Activated naive CD4-positive, alpha-beta T cell treated with anti-CD3 and anti-CD28 coated beads, Interleukin-2, amount 50 U/mL, for 24 hours (primary cell): Measurements from ENCODE around the gene CPAMD8.

Source experiments
- H3K27ac Mint-ChIP-seq: one replicate; pipeline ENCODE4 v1.8.0; 2021; ENCODE audit warnings: mild to moderate bottlenecking, mixed read lengths
- H3K27me3 Mint-ChIP-seq: one replicate; pipeline ENCODE4 v1.8.0; 2021; ENCODE audit warnings: mixed read lengths
- H3K36me3 Mint-ChIP-seq: one replicate; pipeline ENCODE4 v1.8.0; 2021; ENCODE audit warnings: mixed read lengths
- H3K4me1 Mint-ChIP-seq: one replicate; pipeline ENCODE4 v1.8.0; 2021; ENCODE audit warnings: mixed read lengths
- H3K4me3 Mint-ChIP-seq: one replicate; pipeline ENCODE4 v1.8.0; 2021; ENCODE audit warnings: mild to moderate bottlenecking, mixed read lengths
- H3K9me3 Mint-ChIP-seq: one replicate; pipeline ENCODE4 v1.8.0; 2021; ENCODE audit warnings: mixed read lengths

CPAMD8 gene

DNA sequence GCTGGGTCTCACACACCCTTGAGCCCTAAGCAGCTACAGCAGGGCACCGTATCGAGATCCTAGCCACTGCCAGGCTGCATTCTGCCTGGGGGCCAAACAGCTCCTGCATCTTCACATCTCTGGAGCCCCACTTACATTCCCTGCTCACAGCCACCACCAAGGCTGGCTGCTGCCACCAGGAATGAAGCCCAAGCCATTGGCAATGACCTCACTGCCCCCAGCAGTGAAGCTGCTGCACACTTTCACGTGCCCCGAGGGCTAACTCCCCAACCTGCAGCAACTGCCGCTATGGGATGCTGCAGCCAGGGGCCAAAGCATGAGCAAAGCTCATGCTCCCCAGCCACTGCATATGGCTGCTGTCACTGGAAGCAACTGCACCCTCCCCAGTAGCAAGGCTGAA is 95.9 kb downstream of the CPAMD8 start:
- H3K27ac Mint-ChIP-seq = no peak overlapping the region
- peaks cover 9% of the 10 kb centered on the region for H3K9me3 Mint-ChIP-seq
- no peaks in the 10 kb centered on the region for H3K4me1 Mint-ChIP-seq
- peaks cover 2% of the 10 kb centered on the region for H3K36me3 Mint-ChIP-seq
- no peak overlapping the region for H3K4me3 Mint-ChIP-seq
- H3K27me3 Mint-ChIP-seq = peaks cover 3% of the 10 kb centered on the region

DNA sequence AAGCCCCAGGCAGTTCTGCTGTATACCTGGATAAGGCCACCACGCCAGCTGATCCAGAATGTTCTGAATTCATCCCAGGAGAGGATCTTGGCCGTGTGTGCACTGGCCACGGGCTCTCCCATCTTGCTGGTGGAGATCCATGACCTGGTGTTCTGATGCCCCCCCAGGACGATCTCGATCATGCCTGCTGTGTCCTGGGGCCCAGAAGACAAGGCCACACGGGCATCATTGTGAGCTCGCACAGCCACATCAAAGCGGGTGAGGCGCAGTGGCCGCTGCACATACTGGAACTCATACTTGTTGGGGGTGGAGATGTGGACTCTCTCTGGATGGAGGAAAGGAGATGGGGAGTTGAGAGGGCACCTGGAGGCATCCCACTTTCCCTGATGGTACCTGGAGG is 97.7 kb downstream of the CPAMD8 start:
- no peak overlapping the region for H3K4me3 Mint-ChIP-seq
- no peaks in the 10 kb centered on the region for H3K4me1 Mint-ChIP-seq
- H3K27ac Mint-ChIP-seq = no peak overlapping the region
- H3K36me3 Mint-ChIP-seq = peaks cover 2% of the 10 kb centered on the region
- peaks cover 7% of the 10 kb centered on the region for H3K9me3 Mint-ChIP-seq
- peaks cover 3% of the 10 kb centered on the region for H3K27me3 Mint-ChIP-seq

DNA sequence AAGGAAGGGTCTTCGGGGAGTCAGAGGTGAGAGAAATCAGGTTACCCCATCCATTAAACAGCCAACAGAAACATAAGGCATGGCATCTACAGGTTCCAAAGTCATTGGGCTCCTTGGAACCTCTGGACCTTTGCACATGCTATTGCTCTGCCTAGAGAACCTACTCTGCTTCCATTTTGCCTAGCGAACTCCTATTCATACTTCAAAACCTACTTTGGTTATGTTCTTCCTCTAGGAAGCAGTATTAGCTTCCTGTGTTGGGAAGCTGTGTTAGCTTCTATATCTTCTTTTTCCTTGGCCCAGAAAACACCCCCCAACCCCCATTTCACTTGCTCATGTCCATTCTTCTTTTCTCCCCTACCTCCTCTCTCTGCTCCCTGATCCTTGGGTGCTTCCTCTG is 98.3 kb downstream of the CPAMD8 start:
- H3K27me3 Mint-ChIP-seq = peaks cover 3% of the 10 kb centered on the region
- H3K4me3 Mint-ChIP-seq = no peak overlapping the region
- peaks cover 2% of the 10 kb centered on the region for H3K36me3 Mint-ChIP-seq
- no peaks in the 10 kb centered on the region for H3K4me1 Mint-ChIP-seq
- no peak overlapping the region for H3K27ac Mint-ChIP-seq
- peaks cover 1% of the 10 kb centered on the region for H3K9me3 Mint-ChIP-seq

DNA sequence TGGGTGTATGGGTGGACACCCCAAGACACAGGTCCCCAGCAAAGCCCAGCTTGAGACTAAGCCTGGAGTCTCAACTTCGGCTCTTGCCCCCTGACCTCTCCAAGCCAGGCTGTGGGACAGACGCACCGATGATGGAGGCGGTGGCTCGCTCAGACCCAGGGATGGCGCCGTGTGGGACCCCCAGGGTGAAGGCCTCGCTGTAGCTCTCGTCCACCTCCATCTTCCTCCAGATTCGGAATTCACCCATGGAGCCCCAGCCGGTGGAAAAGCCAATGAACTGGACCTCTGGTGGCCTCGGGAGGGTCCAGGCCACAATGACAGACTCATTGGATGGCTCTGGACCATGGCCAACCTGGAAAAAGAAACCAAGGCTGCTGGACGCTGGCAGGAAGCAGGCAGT is 98.7 kb downstream of the CPAMD8 start:
- Mint-ChIP-seq H3K27ac (no peak overlapping the region), H3K36me3 (peaks cover 2% of the 10 kb centered on the region), H3K9me3 (no peaks in the 10 kb centered on the region), H3K4me3 (no peak overlapping the region), H3K4me1 (no peaks in the 10 kb centered on the region), H3K27me3 (peaks cover 3% of the 10 kb centered on the region)

DNA sequence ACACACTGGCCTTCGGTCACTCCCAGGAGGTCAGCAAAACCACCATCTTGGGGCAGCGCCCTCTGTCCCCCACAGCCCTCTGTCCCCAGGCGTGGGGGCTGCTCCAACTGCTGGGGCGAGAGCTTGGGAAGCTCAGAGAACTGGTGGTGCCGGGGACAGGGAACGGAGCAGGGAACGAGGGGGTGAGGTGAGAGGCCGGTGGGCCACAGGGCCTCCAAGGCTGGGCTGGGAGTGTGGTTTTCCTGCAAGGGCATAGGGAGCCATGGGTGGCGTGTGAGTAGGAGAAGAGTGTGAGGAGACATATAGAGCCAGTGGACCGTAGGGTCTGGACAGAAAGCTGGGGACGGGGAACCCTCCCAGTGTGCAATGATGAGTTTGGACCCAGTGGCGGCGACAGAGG is 103.7 kb downstream of the CPAMD8 start:
- no peaks in the 10 kb centered on the region for H3K9me3 Mint-ChIP-seq
- no peak overlapping the region for H3K27ac Mint-ChIP-seq
- H3K4me3 Mint-ChIP-seq = no peak overlapping the region
- no peaks in the 10 kb centered on the region for H3K27me3 Mint-ChIP-seq
- H3K36me3 Mint-ChIP-seq = peaks cover 2% of the 10 kb centered on the region
- no peaks in the 10 kb centered on the region for H3K4me1 Mint-ChIP-seq

DNA sequence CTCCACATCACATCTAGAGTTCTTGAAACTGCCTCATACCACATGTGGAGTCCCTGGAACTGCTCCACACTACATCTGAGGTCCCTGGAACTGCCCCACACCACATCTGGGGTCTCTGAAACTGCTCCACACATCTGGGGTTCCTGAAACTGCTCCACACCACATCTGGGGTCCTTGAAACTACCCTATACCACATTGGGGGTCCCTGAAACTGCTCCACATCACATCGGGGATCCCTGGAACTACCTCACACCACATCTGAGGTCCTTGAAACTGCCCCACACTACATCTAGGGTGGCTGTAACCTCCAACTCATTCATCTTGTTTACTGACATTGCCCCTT is 104.0 kb downstream of the CPAMD8 start:
- Mint-ChIP-seq H3K4me3 (no peak overlapping the region), H3K4me1 (no peaks in the 10 kb centered on the region), H3K36me3 (peaks cover 2% of the 10 kb centered on the region), H3K27ac (no peak overlapping the region), H3K9me3 (no peaks in the 10 kb centered on the region), H3K27me3 (no peaks in the 10 kb centered on the region)

- peaks cover 3% of the 10 kb centered on the region for H3K27me3 Mint-ChIP-seq
- no peak overlapping the region for H3K4me3 Mint-ChIP-seq
- no peak overlapping the region for H3K27ac Mint-ChIP-seq
- peaks cover 2% of the 10 kb centered on the region for H3K36me3 Mint-ChIP-seq
- H3K9me3 Mint-ChIP-seq = no peaks in the 10 kb centered on the region
- no peaks in the 10 kb centered on the region for H3K4me1 Mint-ChIP-seq
These were observed 104.6 kb downstream of the CPAMD8 start for GRCh38 chr19:16921766-16922591.

GRCh38 chr19:16920816-16921529 is 105.6 kb downstream of the CPAMD8 start:
- Mint-ChIP-seq H3K27ac (no peak overlapping the region), H3K9me3 (no peaks in the 10 kb centered on the region), H3K27me3 (peaks cover 3% of the 10 kb centered on the region), H3K36me3 (no peaks in the 10 kb centered on the region), H3K4me3 (no peak overlapping the region), H3K4me1 (no peaks in the 10 kb centered on the region)

- Mint-ChIP-seq H3K4me1 (no peaks in the 10 kb centered on the region), H3K27ac (no peak overlapping the region), H3K27me3 (peaks cover 3% of the 10 kb centered on the region), H3K36me3 (no peaks in the 10 kb centered on the region), H3K4me3 (no peak overlapping the region), H3K9me3 (no peaks in the 10 kb centered on the region)
These were observed 107.1 kb downstream of the CPAMD8 start for GRCh38 chr19:16919496-16919895.

DNA sequence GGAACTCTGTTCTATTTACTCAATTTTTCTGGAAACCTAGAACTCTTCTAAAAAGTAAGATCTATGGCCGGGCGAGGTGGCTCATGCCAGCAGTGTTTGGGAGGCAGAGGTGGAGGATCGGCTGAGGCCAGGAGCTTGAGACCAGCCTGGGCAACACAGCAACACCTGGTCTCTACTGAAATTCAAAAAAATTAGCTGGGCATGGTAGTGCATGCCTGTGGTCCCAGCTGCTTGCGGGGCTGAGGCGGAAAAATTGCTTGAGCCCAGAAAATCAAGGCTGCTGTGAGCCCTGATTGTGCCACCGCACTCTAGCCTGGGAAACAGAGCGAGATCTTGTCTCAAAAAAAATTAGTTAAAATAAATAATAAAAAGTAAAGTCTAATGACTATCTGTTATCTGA is 109.2 kb downstream of the CPAMD8 start:
- Mint-ChIP-seq H3K4me3 (no peak overlapping the region), H3K36me3 (peaks cover 8% of the 10 kb centered on the region), H3K27ac (no peak overlapping the region), H3K4me1 (no peaks in the 10 kb centered on the region), H3K9me3 (peaks cover 3% of the 10 kb centered on the region), H3K27me3 (peaks cover 3% of the 10 kb centered on the region)

GRCh38 chr19:16915734-16916133 is 110.9 kb downstream of the CPAMD8 start:
- Mint-ChIP-seq H3K4me1 (no peaks in the 10 kb centered on the region), H3K27me3 (peaks cover 3% of the 10 kb centered on the region), H3K27ac (no peak overlapping the region)

DNA sequence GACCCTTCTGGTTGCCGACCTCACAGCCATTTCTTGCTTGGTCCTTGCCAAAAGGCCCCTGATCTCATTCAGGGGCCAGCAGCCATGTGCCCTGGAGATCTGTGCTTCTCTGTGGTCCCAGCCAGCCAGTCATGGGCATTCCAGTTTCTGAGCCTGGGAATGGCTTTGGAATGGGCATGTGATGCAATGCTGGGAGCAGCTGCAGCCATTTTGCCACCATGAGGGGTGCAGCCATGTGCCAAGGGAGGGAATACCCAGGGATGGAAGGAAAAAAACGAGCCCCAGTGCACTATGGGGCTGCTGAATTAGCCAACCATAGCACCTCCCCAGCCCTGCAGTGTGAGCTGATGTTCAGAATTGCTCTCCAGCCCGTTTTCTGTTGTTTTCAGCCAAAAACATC is 111.5 kb downstream of the CPAMD8 start:
- no peak overlapping the region for H3K4me3 Mint-ChIP-seq
- H3K4me1 Mint-ChIP-seq = no peaks in the 10 kb centered on the region
- peaks cover 3% of the 10 kb centered on the region for H3K27me3 Mint-ChIP-seq
- H3K9me3 Mint-ChIP-seq = peaks cover 3% of the 10 kb centered on the region
- H3K27ac Mint-ChIP-seq = no peak overlapping the region
- peaks cover 8% of the 10 kb centered on the region for H3K36me3 Mint-ChIP-seq

More at GRCh38 chr19:16915734-16916133, 110.9 kb downstream of the CPAMD8 start:
- peaks cover 3% of the 10 kb centered on the region for H3K9me3 Mint-ChIP-seq
- H3K4me3 Mint-ChIP-seq = no peak overlapping the region
- peaks cover 8% of the 10 kb centered on the region for H3K36me3 Mint-ChIP-seq

- peaks cover 8% of the 10 kb centered on the region for H3K36me3 Mint-ChIP-seq
- H3K9me3 Mint-ChIP-seq = peaks cover 3% of the 10 kb centered on the region
- no peak overlapping the region for H3K4me3 Mint-ChIP-seq
- no peak overlapping the region for H3K27ac Mint-ChIP-seq
- H3K4me1 Mint-ChIP-seq = no peaks in the 10 kb centered on the region
- peaks cover 3% of the 10 kb centered on the region for H3K27me3 Mint-ChIP-seq
These were observed 112.2 kb downstream of the CPAMD8 start for GRCh38 chr19:16914421-16914820.

DNA sequence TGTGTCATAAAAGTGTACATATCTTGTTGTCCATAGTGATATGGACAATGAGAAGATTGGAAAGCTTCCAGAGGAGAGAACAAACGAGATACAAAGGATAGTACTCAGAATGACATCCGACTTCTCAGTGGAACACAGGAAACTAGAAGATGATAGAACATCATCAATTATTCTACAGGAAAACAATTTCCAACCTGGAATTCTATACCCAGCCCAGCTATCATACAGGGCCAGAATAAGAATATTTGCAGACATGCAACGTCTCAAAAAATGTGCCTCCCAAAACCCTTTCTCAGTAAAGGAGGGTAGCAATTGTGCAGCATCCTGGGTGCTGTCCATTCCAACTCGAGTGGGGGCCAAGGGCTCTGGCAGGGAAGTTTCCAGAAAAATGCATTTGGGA is 113.8 kb downstream of the CPAMD8 start:
- peaks cover 3% of the 10 kb centered on the region for H3K9me3 Mint-ChIP-seq
- H3K27ac Mint-ChIP-seq = no peak overlapping the region
- peaks cover 8% of the 10 kb centered on the region for H3K36me3 Mint-ChIP-seq
- H3K4me3 Mint-ChIP-seq = no peak overlapping the region
- peaks cover 3% of the 10 kb centered on the region for H3K27me3 Mint-ChIP-seq
- no peaks in the 10 kb centered on the region for H3K4me1 Mint-ChIP-seq

DNA sequence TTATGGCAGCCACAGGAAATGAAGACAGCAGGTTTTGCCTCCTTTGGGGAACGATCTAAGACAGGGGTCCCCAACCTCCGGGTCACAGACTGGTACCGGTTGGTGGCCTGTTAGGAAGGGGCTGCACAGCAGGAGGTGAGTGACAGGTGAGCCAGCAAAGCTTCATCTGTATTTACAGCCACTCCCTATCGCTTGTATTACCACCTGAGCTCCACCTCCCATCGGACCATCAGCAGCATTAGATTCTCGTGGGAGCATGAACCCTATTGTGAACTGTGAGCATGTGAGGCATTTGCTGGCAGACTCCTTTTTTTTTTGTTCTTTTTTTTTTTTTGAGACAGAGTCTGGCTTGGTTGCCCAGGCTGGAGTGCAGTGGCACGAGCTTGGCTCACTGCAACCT is 115.6 kb downstream of the CPAMD8 start:
- Mint-ChIP-seq H3K4me3 (no peak overlapping the region), H3K27ac (no peak overlapping the region), H3K4me1 (no peaks in the 10 kb centered on the region), H3K36me3 (peaks cover 8% of the 10 kb centered on the region), H3K27me3 (no peaks in the 10 kb centered on the region), H3K9me3 (peaks cover 3% of the 10 kb centered on the region)

DNA sequence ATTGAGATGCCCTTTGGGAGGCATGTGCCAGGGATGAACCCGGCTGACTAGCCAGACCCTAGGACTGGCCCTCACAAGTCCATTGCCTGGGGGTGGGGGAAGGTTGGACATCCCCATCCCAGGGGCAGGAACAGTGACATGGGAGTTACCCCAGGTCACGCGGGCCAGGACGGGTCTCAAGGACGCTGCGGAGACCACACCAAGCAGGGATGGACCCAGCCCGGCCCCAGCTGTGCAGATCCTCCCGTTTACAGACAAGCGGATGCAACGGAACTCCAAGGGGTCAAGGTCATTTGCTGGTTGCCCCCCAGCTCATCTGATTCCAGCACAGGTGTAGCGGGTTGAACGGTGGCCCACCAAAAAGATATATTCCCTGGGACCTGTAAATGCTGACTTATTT is 117.9 kb downstream of the CPAMD8 start:
- H3K4me3 Mint-ChIP-seq = no peak overlapping the region
- no peak overlapping the region for H3K27ac Mint-ChIP-seq
- no peaks in the 10 kb centered on the region for H3K27me3 Mint-ChIP-seq
- peaks cover 6% of the 10 kb centered on the region for H3K36me3 Mint-ChIP-seq
- H3K4me1 Mint-ChIP-seq = no peaks in the 10 kb centered on the region
- H3K9me3 Mint-ChIP-seq = peaks cover 3% of the 10 kb centered on the region
